OCI-LY3 (cell line): ENCODE data around the gene ASAP2.

Experiments
- H2AFZ ChIP-seq: fragments of 200-600, 300-600 bp; shearing (Covaris generic); 2 replicates; pipeline ENCODE4 v1.6.0; 2014; ENCODE audit warnings: antibody characterized with exemption, low read depth, low read length
- H3K27ac ChIP-seq: fragments of 200-600, 300-600 bp; sonication (generic); 2 replicates; pipeline ENCODE4 v1.5.1; 2014; ENCODE audit warnings: mild to moderate bottlenecking, low read length, moderate library complexity, mixed read lengths
- H3K27me3 ChIP-seq: fragments of 200-600, 300-600 bp; sonication (generic); 2 replicates; pipeline ENCODE4 v1.6.1; 2014; ENCODE audit warnings: low read depth, low read length, mixed read lengths
- H3K36me3 ChIP-seq: fragments of 200-600, 300-600 bp; sonication (generic); replicated peaks from 2 replicates; pipeline ENCODE3; 2014; ENCODE audit warnings: low read depth, low read length, mixed read lengths
- H3K4me1 ChIP-seq: fragments of 300-600, 200-600 bp; sonication (generic); 2 replicates; pipeline ENCODE4 v1.6.1; 2014; ENCODE audit warnings: low read length, mixed read lengths
- H3K4me2 ChIP-seq: fragments of 200-600, 300-600 bp; sonication (generic); 2 replicates; pipeline ENCODE4 v1.6.1; 2014; ENCODE audit warnings: low read length, mixed read lengths
- H3K4me3 ChIP-seq: fragments of 300-600, 200-600 bp; sonication (generic); 2 replicates; pipeline ENCODE4 v1.5.1; 2014; ENCODE audit warnings: antibody characterized with exemption, mild to moderate bottlenecking, low read length, moderate library complexity
- H3K79me2 ChIP-seq: fragments of 300-600, 200-600 bp; shearing (Covaris generic); 2 replicates; pipeline ENCODE4 v1.6.1; 2014; ENCODE audit warnings: mild to moderate bottlenecking, low read length, mixed read lengths
- H3K9ac ChIP-seq: fragments of 300-600, 200-600 bp; shearing (Covaris generic); 2 replicates; pipeline ENCODE4 v1.6.0; 2014; ENCODE audit warnings: mild to moderate bottlenecking, low read length, moderate library complexity
- H3K9me3 ChIP-seq: fragments of 200-600, 300-600 bp; shearing (Covaris generic); 2 replicates; pipeline ENCODE4 v1.6.1; 2014; ENCODE audit warnings: low read length, mixed read lengths; ENCODE audit not compliant: insufficient read depth
- H4K20me1 ChIP-seq: fragments of 200-600, 300-600 bp; sonication (generic); 2 replicates; pipeline ENCODE4 v1.6.1; 2016; ENCODE audit warnings: low read length, mixed read lengths; ENCODE audit not compliant: insufficient read depth
- EZH2phosphoT487 ChIP-seq: fragments of 200-600 bp; shearing (Covaris generic); IDR thresholded peaks from 2 replicates; pipeline ENCODE4 v1.6.1; 2018; ENCODE audit warnings: antibody characterized with exemption, mixed run types, low read depth
- TF ChIP-seq, protein P1 (sequence below): fragments of 200-600, 300-600 bp; sonication (generic); IDR thresholded peaks from 2 replicates; pipeline ENCODE4 v1.5.1; 2014; ENCODE audit warnings: antibody characterized with exemption, low read length, low read depth

Gene ASAP2

DNA sequence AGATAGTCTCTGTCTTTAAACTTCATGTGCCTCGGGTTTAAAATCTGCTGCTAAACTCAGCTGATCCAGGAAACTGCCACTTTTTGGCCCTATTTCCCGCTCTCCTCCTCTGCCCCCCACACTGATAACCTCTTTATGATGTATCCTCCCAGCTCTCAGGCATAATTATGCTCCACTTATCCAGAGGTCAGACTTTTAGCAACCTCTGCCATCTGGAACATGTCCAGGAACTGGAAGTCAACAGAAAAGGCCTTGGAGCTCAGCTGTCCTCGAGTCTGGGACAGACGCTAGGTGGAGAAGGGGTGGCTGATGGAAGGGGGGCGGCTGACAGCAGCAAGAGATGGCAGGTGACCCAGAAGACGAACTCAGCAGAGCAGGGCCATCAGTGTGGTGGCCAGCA is 41.2 kb downstream of the ASAP2 start:
- H3K9me3 ChIP-seq: no peaks in the 10 kb centered on the region
- no peak overlapping the region for H3K27ac ChIP-seq
- no peaks in the 10 kb centered on the region for H4K20me1 ChIP-seq
- no peak overlapping the region for H3K9ac ChIP-seq
- no peak overlapping the region for H3K4me2 ChIP-seq
- H3K36me3 ChIP-seq: no peaks in the 10 kb centered on the region
- TF ChIP-seq, protein P1, sequence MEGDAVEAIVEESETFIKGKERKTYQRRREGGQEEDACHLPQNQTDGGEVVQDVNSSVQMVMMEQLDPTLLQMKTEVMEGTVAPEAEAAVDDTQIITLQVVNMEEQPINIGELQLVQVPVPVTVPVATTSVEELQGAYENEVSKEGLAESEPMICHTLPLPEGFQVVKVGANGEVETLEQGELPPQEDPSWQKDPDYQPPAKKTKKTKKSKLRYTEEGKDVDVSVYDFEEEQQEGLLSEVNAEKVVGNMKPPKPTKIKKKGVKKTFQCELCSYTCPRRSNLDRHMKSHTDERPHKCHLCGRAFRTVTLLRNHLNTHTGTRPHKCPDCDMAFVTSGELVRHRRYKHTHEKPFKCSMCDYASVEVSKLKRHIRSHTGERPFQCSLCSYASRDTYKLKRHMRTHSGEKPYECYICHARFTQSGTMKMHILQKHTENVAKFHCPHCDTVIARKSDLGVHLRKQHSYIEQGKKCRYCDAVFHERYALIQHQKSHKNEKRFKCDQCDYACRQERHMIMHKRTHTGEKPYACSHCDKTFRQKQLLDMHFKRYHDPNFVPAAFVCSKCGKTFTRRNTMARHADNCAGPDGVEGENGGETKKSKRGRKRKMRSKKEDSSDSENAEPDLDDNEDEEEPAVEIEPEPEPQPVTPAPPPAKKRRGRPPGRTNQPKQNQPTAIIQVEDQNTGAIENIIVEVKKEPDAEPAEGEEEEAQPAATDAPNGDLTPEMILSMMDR: no peak
- TF ChIP-seq EZH2phosphoT487: no peak
- H3K79me2 ChIP-seq: no peaks in the 10 kb centered on the region
- H3K4me1 ChIP-seq: no peaks in the 10 kb centered on the region
- no peak overlapping the region for H2AFZ ChIP-seq
- H3K27me3 ChIP-seq: peaks cover 4% of the 10 kb centered on the region
- no peak overlapping the region for H3K4me3 ChIP-seq

- no peaks in the 10 kb centered on the region for H3K9me3 ChIP-seq
- no peaks in the 10 kb centered on the region for H3K4me1 ChIP-seq
- H3K9ac ChIP-seq: no peak overlapping the region
- H3K27me3 ChIP-seq: peaks cover 4% of the 10 kb centered on the region
- H4K20me1 ChIP-seq: no peaks in the 10 kb centered on the region
- no peak overlapping the region for H2AFZ ChIP-seq
- no peak for TF ChIP-seq EZH2phosphoT487
- TF ChIP-seq, protein P1: no peak
- no peak overlapping the region for H3K4me3 ChIP-seq
- no peak overlapping the region for H3K27ac ChIP-seq
- H3K36me3 ChIP-seq: no peaks in the 10 kb centered on the region
- H3K79me2 ChIP-seq: no peaks in the 10 kb centered on the region
- H3K4me2 ChIP-seq: no peak overlapping the region
Observed at GRCh38 chr2:9248363-9248762, 41.8 kb downstream of the ASAP2 start.

DNA sequence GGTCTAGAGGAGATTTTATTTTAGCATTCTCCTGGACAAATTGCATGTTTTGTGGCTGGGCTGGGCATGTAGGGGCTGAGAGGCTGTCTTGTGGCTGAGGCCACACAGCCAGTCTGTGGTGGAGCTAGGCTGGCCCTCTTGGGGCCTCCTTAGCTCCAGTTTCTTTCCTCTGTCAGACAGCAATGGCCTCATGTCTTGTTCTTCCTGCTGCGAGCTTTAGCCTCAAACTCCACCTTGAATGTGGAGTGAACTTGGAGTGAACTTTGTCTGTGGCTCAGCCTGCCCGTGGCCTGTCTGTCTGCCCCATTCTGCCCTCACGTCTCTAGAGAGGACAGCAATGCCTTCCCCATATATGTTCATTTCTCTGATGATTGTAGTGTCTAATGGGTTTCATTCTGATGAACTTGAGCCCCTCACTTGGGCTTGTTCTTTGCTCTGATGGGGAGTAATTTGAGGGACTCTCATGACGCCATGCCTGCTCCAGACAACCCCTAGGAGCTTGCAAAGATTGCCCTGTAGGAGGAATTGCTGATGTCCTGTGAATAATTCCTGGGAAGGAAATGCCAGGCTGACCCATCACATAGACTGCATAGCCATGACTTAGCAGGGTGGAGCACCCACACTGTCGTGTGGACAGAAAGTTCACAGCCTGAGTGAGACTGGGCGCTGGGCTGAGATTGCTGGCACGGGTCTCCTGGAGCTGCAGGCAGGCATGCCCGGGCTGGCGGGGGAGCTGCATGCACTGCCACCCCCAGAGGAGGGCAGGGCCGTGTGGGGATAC is 42.6 kb downstream of the ASAP2 start:
- no peak overlapping the region for H2AFZ ChIP-seq
- H3K4me1 ChIP-seq: no peaks in the 10 kb centered on the region
- H3K9me3 ChIP-seq: no peaks in the 10 kb centered on the region
- TF ChIP-seq, protein P1: no peak
- TF ChIP-seq EZH2phosphoT487: no peak
- H3K27me3 ChIP-seq: peaks cover 4% of the 10 kb centered on the region
- H3K79me2 ChIP-seq: no peaks in the 10 kb centered on the region
- no peaks in the 10 kb centered on the region for H3K36me3 ChIP-seq
- H3K27ac ChIP-seq: no peak overlapping the region
- no peak overlapping the region for H3K4me2 ChIP-seq
- H3K9ac ChIP-seq: no peak overlapping the region
- H4K20me1 ChIP-seq: no peaks in the 10 kb centered on the region
- no peak overlapping the region for H3K4me3 ChIP-seq

DNA sequence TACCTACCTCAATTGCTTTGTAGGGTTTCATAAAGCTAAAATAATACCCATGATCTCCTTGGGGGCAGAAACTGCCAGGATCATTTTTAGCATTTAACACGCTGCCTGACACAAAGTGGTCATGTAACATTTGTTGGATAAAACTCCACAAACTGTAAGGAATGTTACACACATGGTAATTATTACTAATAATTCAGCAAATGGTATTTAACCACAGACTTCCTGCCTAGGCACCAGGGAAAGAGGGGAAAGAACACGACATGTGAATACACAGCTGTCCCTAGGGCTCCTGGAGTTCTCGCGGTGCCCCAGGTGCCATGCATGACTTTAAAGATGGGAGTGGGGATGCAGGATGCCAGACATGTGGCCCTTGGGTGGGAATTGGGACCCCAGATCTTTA is 43.5 kb downstream of the ASAP2 start:
- Histone ChIP-seq H3K4me2 (no peak overlapping the region), H3K36me3 (no peaks in the 10 kb centered on the region), H3K9ac (no peak overlapping the region), H3K4me3 (no peak overlapping the region), H4K20me1 (no peaks in the 10 kb centered on the region), H2AFZ (no peak overlapping the region), H3K4me1 (no peaks in the 10 kb centered on the region), H3K9me3 (no peaks in the 10 kb centered on the region), H3K27me3 (peaks cover 5% of the 10 kb centered on the region), H3K27ac (no peak overlapping the region), H3K79me2 (no peaks in the 10 kb centered on the region)
- TF ChIP-seq EZH2phosphoT487: no peak
- TF ChIP-seq, protein P1: no peak
